Renal pelvis (tissue), 4 donors: Measurements from ENCODE around the gene ARHGAP15. TPM values are rescaled to one million over a fixed set of nuclear protein-coding genes. Genes with fewer than 3 reads are reported as not detected.
A peak's percentile ranks its signal among the peaks of the same experiment; 100 is the strongest.

ENCODE experiments used
- DNase-seq: peaks from one replicate; pipeline ENCODE4 v3.0.0-alpha.2; 2013
- polyA plus RNA-seq, 3 donors: library from polyadenylated mRNA; unstranded; fragments of 120-200 nt; gene quantifications; one replicate each; pipeline ENCODE4 v1.2.1, GENCODE V29; 2013; ENCODE audit not compliant: insufficient read length in 3 of 3

The ARHGAP15 gene
- polyA plus RNA-seq, 3 donors = 3.9 to 4.5 (median 4.3) TPM

- no peak for DNase-seq
Observed at GRCh38 chr2:143758629-143759330, 629.6 kb downstream of the ARHGAP15 start.

DNA sequence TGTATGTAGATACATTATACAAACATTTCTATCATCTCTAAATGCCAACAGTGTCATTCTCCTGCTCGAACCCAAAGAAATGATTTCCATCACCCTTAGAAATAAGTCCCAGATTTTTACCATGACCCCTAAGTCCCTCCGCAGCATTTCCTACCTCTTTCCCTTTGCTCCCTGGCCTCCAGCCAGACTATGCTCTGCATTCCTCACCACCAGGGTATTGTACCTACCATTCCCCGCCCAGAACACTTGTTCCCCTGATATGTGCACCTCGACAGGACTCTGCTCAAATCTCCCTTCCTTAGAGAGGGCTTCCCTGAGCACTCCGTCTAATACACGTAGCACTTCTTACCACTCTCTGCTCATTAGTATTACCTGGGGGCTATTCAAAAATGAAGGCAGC lies 630.2 kb downstream of the ARHGAP15 start:
- DNase-seq = no peak

DNA sequence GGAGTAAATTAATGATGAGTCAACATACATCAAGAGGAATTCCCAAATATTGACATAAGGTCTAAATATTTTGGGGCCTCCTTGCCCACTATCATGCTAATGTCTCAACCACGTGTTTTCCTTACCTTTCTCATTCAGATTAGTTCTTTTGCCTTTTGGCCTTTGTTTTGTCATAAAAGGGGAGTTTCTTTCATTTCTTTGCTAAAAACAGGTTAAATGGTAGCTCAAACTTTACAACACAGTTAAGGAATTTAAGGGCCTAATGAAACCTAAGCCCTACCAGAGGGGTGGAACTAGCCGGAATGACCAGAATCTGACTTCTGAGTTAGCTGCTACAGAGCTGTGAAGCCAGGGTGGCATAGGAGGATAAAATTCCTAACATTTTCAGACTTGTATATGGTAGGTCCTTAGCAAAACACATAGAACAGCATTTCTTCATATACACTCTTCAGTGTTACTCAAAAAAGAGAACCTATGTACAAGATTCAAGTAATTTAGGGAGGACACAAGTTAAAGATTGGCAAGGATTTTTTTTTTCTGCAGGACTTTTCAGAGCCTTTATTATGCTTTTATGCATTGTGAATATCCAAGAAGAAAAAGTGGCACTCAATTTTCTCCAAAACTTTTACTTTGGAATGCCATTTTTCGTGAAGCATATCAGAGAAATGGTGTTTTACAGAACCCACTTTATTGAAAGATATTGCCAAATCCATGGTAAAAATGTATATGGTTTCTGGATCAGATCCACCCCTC lies 633.1 kb downstream of the ARHGAP15 start:
- DNase-seq = no peak

DNA sequence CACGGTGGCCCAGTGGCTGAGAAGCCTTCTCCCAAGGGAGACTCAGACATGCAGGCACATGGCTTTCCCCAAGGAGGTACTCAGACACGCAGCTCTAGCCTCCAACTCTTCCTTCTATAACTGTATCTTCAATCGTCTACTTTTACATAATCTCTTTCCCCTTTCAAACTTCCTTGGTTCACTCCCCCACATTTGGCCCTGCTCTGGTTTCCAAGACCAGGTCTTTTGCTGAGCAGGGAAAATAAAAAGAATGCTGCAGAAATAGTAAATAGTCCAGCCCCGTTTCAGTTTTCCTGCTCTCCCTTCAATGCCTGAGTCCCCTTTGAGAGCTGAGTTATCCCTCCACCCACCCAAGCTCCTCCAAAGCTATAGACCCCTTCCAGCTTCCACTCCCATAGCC lies 635.0 kb downstream of the ARHGAP15 start:
- DNase-seq = peak; percentile 20

GRCh38 chr2:143764706-143765105 lies 635.5 kb downstream of the ARHGAP15 start:
- no peak for DNase-seq

- no peak for DNase-seq
Observed at GRCh38 chr2:143768991-143769390, 639.8 kb downstream of the ARHGAP15 start.

DNA sequence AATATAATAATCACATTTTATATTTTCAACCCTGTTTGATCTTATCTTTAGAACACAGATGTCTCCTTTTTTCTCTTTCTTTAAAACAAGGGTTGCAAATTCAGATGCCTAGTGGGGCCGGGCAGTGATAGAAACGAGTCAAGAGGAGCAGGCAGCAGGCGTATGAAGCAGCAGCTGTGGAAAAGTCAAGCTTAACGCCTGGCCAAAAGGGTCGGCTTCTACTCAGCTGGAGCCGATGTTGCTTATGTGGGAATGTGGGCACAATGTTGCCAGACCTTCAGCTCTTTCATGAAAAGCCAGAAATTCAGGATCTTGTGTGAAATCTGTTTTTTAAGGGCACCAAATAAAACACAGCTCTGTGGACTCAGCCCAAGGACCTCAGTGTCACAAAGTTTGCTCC lies 642.7 kb downstream of the ARHGAP15 start:
- DNase-seq = no peak

DNA sequence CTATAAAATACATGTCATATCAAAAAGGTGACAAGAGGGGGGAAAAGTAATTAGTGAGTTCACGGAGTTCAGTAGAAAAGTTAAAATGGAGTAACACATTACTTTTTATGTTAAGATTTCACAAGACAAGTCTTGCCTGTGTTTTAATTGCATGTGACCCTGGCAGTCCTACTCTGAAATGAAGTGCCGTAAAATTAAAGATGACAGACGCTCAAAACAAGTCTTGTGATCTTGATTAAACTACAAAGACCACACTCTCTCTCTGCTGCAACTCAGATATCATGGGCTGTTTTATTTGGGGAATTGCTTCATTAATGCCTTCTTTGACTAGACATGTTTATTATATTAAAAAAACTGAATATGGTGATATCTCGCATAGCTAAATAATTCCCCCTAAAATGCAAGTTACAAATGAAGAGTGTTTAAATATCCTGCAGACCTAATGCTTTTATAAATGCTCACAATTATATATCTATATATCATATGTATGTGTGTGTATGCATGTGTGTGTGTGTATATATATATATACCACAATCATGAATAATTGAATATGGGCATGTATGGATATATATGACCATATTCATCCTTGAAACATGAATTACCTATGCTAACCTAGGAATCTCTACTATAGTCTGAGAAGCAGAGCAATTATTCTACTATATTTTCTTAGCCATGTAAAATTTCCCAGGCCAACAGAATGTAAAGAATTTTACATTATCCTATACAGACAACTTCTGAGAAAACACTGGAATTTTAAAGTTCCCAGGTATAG lies 647.5 kb downstream of the ARHGAP15 start:
- DNase-seq = no peak

DNA sequence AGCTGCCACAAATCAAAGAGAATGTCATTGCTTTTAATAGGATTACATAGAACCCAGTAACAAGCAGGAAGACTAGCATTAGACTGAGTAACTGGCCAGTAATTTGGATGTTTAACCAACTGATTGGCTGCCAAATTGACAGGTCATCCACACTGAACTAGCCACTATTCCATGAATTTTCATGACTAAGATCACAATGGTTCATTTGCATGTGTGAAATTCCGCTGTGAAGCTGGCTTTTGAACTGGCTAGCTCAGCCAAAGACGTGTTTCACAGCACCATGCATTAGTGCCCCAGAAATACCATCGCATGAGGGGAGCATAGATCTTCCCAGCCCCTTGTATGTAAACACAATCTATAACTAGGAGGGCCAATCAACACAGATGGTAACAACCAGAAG lies 649.8 kb downstream of the ARHGAP15 start:
- no peak for DNase-seq

- peak; percentile 64 for DNase-seq
Observed at GRCh38 chr2:143786026-143786765, 657.0 kb downstream of the ARHGAP15 start.

- DNase-seq = no peak
Observed at GRCh38 chr2:143787674-143788073, 658.5 kb downstream of the ARHGAP15 start.

- DNase-seq = no peak
Observed at GRCh38 chr2:143792602-143793001, 663.4 kb downstream of the ARHGAP15 start.

DNA sequence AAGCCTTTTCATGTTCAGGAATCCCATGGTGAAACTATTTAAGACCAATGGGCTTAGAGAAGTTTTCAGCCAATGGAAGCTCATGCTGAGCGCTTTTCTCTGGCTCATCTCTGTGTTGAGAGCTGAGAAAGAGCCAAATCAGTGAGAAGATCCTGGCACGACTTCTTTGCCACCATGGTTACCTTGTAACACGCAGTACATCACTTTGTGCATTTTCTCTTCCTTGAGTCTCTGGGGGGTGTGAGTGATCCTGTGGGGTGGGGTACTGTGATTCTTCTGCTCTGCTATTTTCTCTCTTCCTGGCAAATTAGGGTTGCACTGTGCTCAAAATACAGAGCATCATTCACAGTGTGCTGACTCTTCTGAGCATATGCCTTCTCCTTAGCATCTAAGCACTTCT lies 664.2 kb downstream of the ARHGAP15 start:
- no peak for DNase-seq

DNA sequence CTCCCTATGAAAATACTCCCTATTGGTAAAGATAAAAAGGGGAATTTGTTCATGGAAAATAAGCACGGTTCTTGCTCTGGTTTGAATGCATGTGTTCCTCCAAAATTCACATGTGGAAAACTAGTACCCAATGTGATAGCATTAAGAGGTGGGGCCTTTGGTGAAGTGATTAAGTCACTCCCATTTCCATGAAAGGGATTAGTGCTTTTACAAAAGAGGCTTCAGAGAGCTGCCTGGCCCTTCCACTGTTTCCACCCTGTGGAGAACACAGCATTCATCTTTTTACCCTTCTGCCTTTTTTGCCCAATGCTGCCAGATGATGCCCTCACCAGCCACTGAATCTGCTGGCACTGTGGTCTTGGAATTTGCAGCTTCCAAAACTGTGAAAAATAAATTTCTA lies 666.8 kb downstream of the ARHGAP15 start:
- no peak for DNase-seq

DNA sequence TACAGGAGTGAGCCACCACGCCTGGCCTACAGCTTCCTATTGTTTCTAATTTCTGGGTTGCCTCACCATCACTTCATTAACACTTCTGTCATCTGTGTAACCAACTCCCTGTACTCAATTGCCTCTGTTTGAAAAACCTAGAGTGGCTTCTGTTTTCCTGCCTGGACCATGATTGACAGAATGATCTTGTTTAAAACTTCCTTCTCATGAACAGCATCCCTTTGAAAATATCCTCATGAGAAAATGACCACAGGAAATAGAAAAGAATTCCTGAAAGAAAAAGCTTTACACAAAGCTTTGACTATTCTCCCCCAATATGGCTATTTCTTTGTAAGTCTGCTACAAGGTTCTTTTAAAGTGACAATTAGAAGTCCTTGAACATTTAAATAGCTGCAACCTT lies 672.3 kb downstream of the ARHGAP15 start:
- DNase-seq = no peak

- no peak for DNase-seq
Observed at GRCh38 chr2:143802242-143802641, 673.0 kb downstream of the ARHGAP15 start.

- DNase-seq = no peak
Observed at GRCh38 chr2:143802871-143803650, 673.8 kb downstream of the ARHGAP15 start.

GRCh38 chr2:143803936-143804335 lies 674.7 kb downstream of the ARHGAP15 start:
- DNase-seq = no peak

DNA sequence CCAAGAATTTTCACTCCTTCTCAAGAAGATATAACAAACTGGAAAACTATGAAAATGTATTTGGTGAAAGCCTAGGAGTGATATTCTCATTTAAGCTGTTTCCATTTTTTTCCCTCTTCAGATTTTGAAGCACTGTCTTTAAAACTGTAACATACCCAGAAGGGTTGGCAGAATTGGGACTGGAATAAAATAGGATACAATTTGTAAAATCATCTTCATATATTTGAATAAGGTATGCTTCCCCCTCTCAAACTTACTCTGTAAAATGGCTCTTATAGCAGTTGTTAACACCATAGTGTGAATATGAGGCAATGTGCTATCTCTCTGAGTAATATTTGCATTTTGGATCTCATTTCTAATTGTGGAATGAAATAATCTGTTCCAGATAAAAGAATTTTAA lies 676.4 kb downstream of the ARHGAP15 start:
- DNase-seq = no peak

GRCh38 chr2:143807192-143807591 lies 678.0 kb downstream of the ARHGAP15 start:
- DNase-seq = no peak

- no peak for DNase-seq
Observed at GRCh38 chr2:143807671-143808070, 678.5 kb downstream of the ARHGAP15 start.
